ENCODE measurements around the gene NOP10.
"Not testable (repeated sequence)": the region's sequence is repeated elsewhere in the genome, so short reads cannot be mapped to it uniquely, and the experiment has no call there.

The NOP10 gene

DNA sequence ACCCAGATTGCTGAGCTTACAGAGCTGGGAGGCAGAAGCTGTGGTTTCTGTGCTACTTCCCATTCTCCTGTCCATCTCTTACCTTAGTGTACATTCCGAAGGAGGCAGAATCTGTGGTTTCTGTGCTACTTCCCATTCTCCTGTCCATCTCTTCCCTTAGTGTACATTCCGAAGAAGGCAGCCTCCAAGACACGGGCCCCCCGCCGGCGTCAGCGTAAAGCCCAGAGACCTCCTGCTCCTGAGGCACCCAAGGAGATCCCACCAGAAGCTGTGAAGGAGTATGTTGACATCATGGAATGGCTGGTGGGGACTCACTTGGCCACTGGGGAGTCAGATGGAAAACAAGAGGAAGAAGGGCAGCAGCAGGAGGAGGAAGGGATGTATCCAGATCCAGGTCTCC lies 11.3 kb upstream of the NOP10 start:
- Histone ChIP-seq H3K36me3 (peaks cover 5% of the 10 kb centered on the region), H3K4me3 (ENCODE audit: low read depth in 1 of 2, low read length in 1 of 2) (no peak overlapping the region), H3K4me1 (ENCODE audit: control insufficient read depth in 1 of 2, insufficient read depth in 1 of 2, low read depth in 1 of 2, low read length in 1 of 2) (no peaks in the 10 kb centered on the region), H3K9me3 (no peaks in the 10 kb centered on the region), H3K27ac (no peak overlapping the region), H3K27me3 (no peaks in the 10 kb centered on the region)
- TF ChIP-seq, protein P1, sequence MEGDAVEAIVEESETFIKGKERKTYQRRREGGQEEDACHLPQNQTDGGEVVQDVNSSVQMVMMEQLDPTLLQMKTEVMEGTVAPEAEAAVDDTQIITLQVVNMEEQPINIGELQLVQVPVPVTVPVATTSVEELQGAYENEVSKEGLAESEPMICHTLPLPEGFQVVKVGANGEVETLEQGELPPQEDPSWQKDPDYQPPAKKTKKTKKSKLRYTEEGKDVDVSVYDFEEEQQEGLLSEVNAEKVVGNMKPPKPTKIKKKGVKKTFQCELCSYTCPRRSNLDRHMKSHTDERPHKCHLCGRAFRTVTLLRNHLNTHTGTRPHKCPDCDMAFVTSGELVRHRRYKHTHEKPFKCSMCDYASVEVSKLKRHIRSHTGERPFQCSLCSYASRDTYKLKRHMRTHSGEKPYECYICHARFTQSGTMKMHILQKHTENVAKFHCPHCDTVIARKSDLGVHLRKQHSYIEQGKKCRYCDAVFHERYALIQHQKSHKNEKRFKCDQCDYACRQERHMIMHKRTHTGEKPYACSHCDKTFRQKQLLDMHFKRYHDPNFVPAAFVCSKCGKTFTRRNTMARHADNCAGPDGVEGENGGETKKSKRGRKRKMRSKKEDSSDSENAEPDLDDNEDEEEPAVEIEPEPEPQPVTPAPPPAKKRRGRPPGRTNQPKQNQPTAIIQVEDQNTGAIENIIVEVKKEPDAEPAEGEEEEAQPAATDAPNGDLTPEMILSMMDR (IDR thresholded peaks at IDR 0.05), result no peak

DNA sequence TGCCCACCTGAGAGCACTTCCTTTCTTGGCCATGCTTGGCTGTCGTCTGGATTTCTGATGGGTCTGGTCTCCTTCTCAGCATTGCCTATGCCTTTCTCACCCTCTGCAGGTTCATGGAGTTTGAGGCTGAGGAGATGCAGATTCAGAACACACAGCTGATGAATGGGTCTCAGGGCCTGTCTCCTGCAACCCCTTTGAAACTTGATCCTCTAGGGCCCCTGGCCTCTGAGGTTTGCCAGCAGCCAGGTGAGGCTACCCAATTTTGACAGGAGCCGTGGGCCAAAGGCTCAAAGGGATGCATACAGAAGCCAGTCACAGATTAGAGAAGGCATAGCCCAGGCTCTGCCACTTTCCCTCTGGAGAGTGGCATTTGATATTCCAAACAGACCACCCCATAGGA lies 10.7 kb upstream of the NOP10 start:
- no peaks in the 10 kb centered on the region for H3K4me1 ChIP-seq (ENCODE audit: control insufficient read depth in 1 of 2, insufficient read depth in 1 of 2, low read depth in 1 of 2, low read length in 1 of 2)
- H3K9me3 ChIP-seq, result no peaks in the 10 kb centered on the region
- no peak overlapping the region for H3K4me3 ChIP-seq (ENCODE audit: low read depth in 1 of 2, low read length in 1 of 2)
- TF ChIP-seq, protein P1 (IDR thresholded peaks at IDR 0.05), result no peak
- H3K27ac ChIP-seq, result no peak overlapping the region
- no peaks in the 10 kb centered on the region for H3K36me3 ChIP-seq
- no peaks in the 10 kb centered on the region for H3K27me3 ChIP-seq

GRCh38 chr15:34352996-34353395 lies 10.1 kb upstream of the NOP10 start:
- not testable (repeated sequence) for H3K4me3 ChIP-seq (ENCODE audit: low read depth in 1 of 2, low read length in 1 of 2); H3K27ac ChIP-seq; H3K27me3 ChIP-seq; H3K36me3 ChIP-seq; H3K9me3 ChIP-seq; H3K4me1 ChIP-seq (ENCODE audit: control insufficient read depth in 1 of 2, insufficient read depth in 1 of 2, low read depth in 1 of 2, low read length in 1 of 2)

GRCh38 chr15:34349769-34350168 lies 6.8 kb upstream of the NOP10 start:
- TF ChIP-seq, protein P1 (IDR thresholded peaks at IDR 0.05), result no peak
- H3K36me3 ChIP-seq, result no peaks in the 10 kb centered on the region

GRCh38 chr15:34348735-34349300 lies 5.9 kb upstream of the NOP10 start:
- TF ChIP-seq, protein P1 (IDR thresholded peaks at IDR 0.05), result no peak
- no peaks in the 10 kb centered on the region for H3K27me3 ChIP-seq

More at GRCh38 chr15:34349769-34350168, 6.8 kb upstream of the NOP10 start:
- no peaks in the 10 kb centered on the region for H3K9me3 ChIP-seq
- no peak overlapping the region for H3K4me3 ChIP-seq (ENCODE audit: low read depth in 1 of 2, low read length in 1 of 2)
- no peaks in the 10 kb centered on the region for H3K4me1 ChIP-seq (ENCODE audit: control insufficient read depth in 1 of 2, insufficient read depth in 1 of 2, low read depth in 1 of 2, low read length in 1 of 2)
- H3K27ac ChIP-seq, result no peak overlapping the region
- H3K27me3 ChIP-seq, result no peaks in the 10 kb centered on the region

DNA sequence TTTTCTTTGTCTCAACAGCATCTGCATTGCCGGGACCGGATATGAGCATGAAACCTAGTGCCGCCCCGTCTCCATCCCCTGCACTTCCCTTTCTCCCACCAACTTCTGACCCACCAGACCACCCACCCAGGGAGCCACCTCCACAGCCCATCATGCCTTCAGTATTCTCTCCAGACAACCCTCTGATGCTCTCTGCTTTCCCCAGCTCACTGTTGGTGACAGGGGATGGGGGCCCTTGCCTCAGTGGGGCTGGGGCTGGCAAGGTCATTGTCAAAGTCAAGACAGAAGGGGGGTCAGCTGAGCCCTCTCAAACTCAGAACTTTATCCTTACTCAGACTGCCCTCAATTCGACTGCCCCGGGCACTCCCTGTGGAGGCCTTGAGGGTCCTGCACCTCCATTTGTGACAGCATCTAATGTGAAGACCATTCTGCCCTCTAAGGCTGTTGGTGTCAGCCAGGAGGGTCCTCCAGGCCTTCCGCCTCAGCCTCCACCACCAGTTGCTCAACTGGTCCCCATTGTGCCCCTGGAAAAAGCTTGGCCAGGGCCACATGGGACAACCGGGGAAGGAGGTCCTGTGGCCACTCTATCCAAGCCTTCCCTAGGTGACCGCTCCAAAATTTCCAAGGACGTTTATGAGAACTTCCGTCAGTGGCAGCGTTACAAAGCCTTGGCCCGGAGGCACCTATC lies 5.2 kb upstream of the NOP10 start:
- Histone ChIP-seq H3K9me3 (no peaks in the 10 kb centered on the region), H3K36me3 (no peaks in the 10 kb centered on the region), H3K27ac (no peak overlapping the region), H3K4me1 (ENCODE audit: control insufficient read depth in 1 of 2, insufficient read depth in 1 of 2, low read depth in 1 of 2, low read length in 1 of 2) (peaks cover 0 to 3% of the 10 kb centered on the region in 2 experiments), H3K27me3 (no peaks in the 10 kb centered on the region), H3K4me3 (ENCODE audit: low read depth in 1 of 2, low read length in 1 of 2) (no peak overlapping the region)
- TF ChIP-seq, protein P1 (IDR thresholded peaks at IDR 0.05), result no peak

More at GRCh38 chr15:34348735-34349300, 5.9 kb upstream of the NOP10 start:
- no peak overlapping the region for H3K27ac ChIP-seq
- H3K4me3 ChIP-seq (ENCODE audit: low read depth in 1 of 2, low read length in 1 of 2), result no peak overlapping the region
- no peaks in the 10 kb centered on the region for H3K9me3 ChIP-seq
- H3K36me3 ChIP-seq, result no peaks in the 10 kb centered on the region
- no peaks in the 10 kb centered on the region for H3K4me1 ChIP-seq (ENCODE audit: control insufficient read depth in 1 of 2, insufficient read depth in 1 of 2, low read depth in 1 of 2, low read length in 1 of 2)

- not testable (repeated sequence) for H3K9me3 ChIP-seq, H3K27me3 ChIP-seq
- Histone ChIP-seq H3K4me1 (ENCODE audit: control insufficient read depth in 1 of 2, insufficient read depth in 1 of 2, low read depth in 1 of 2, low read length in 1 of 2) (peaks cover 44% of the 10 kb centered on the region in 2 experiments), H3K27ac (peak overlapping the region; percentile 94), H3K36me3 (peaks cover 30% of the 10 kb centered on the region), H3K4me3 (ENCODE audit: low read depth in 1 of 2, low read length in 1 of 2) (peak overlapping the region; percentile 85)
These were observed 661 bp downstream of the NOP10 start for GRCh38 chr15:34342213-34342736.

Measured in neutrophil (primary cell).